H1 (cell line): ENCODE data around the gene DCDC2. TPM values are rescaled to one million over a fixed set of nuclear protein-coding genes. Genes with fewer than 3 reads are reported as not detected.

Experiments used
- CTCF ChIA-PET: fragments of 300-600 bp; sonication (Branson Sonifier 250); formaldehyde crosslinking; loops from one replicate; lab custom pipeline; 2021; ENCODE audit not compliant: partially characterized antibody; lab: Charles Lee
- POLR2A ChIA-PET: fragments of 300-600 bp; sonication (Branson Sonifier 250); formaldehyde crosslinking; loops from one replicate; lab custom pipeline; 2021; ENCODE audit warnings: inconsistent platforms; ENCODE audit not compliant: partially characterized antibody; lab: Charles Lee
- DNase-seq, 2 experiments: peaks; one replicate each; pipeline versions ENCODE4 v3.0.0 to v3.0.0-alpha.2; 2010 to 2022; ENCODE audit warnings: low spot score in 2 of 2, low read depth in 1 of 2, mixed read lengths in 1 of 2
- FAIRE-seq: peaks from 2 replicates; lab custom pipeline; 2011; peaks lifted over from hg19 to GRCh38; lab: Jason Lieb, UNC
- H2AFZ ChIP-seq: 2 replicates; pipeline ENCODE4 v1.8.1; 2012; ENCODE audit warnings: low read length, inconsistent platforms
- H2AK5ac ChIP-seq: 2 replicates; pipeline ENCODE4 v1.6.1; 2013; ENCODE audit warnings: low read depth, low read length
- H2BK120ac ChIP-seq: replicated peaks from 2 replicates; pipeline ENCODE3; 2013; ENCODE audit warnings: low read depth, low read length, inconsistent platforms
- H2BK12ac ChIP-seq: 2 replicates; pipeline ENCODE4 v1.6.1; 2013; ENCODE audit warnings: low read depth, low read length
- H2BK15ac ChIP-seq: 2 replicates; pipeline ENCODE4 v1.6.1; 2013; ENCODE audit warnings: low read length
- H2BK20ac ChIP-seq: 2 replicates; pipeline ENCODE4 v1.6.1; 2013; ENCODE audit warnings: low read length
- H2BK5ac ChIP-seq: 2 replicates; pipeline ENCODE4 v1.6.1; 2013; ENCODE audit warnings: low read depth, low read length
- H3K14ac ChIP-seq: 2 replicates; pipeline ENCODE4 v1.6.1; 2013; ENCODE audit warnings: inconsistent platforms; ENCODE audit not compliant: insufficient read length
- H3K18ac ChIP-seq: 2 replicates; pipeline ENCODE4 v1.6.1; 2013; ENCODE audit warnings: low read length; ENCODE audit errors: extremely low read depth
- H3K23ac ChIP-seq: 2 replicates; pipeline ENCODE4 v1.6.1; 2013; ENCODE audit warnings: inconsistent platforms; ENCODE audit not compliant: insufficient read length
- H3K23me2 ChIP-seq: 2 replicates; pipeline ENCODE4 v1.6.1; 2013; ENCODE audit warnings: low read depth, low read length
- H3K27ac ChIP-seq: 2 replicates; pipeline ENCODE4 v1.6.1; 2011; ENCODE audit warnings: low read depth, low read length, inconsistent platforms
- H3K27me3 ChIP-seq, 4 experiments: replicated peaks in 1 of 4; 1 replicate in 1 of 4; 2 replicates in 3 of 4; pipeline versions ENCODE4 v1.6.1 to v1.8.1; 2011 to 2013; ENCODE audit warnings: low read length in 3 of 4, mild to moderate bottlenecking in 3 of 4, inconsistent platforms in 2 of 4, mixed read lengths in 2 of 4, moderate library complexity in 1 of 4; ENCODE audit not compliant: control insufficient read depth in 3 of 4, insufficient read depth in 3 of 4; ENCODE audit errors: extremely low read depth in 1 of 4
- H3K36me3 ChIP-seq, 4 experiments: 2 replicates each; pipeline versions ENCODE4 v1.6.1 to v1.8.1; 2011 to 2013; ENCODE audit warnings: mild to moderate bottlenecking in 4 of 4, low read length in 3 of 4, moderate library complexity in 2 of 4, control low read depth in 1 of 4, inconsistent platforms in 1 of 4; ENCODE audit not compliant: insufficient read depth in 4 of 4, control insufficient read depth in 2 of 4
- H3K4ac ChIP-seq: replicated peaks from 2 replicates; pipeline ENCODE3; 2013; ENCODE audit warnings: low read length, low read depth, mixed read lengths, inconsistent platforms; ENCODE audit not compliant: insufficient read length
- H3K4me1 ChIP-seq, 4 experiments: replicated peaks in 1 of 4; 1 replicate in 1 of 4; 2 replicates in 3 of 4; pipeline versions ENCODE4 v1.6.1 to v1.8.1; 2011 to 2013; ENCODE audit warnings: low read length in 3 of 4, inconsistent platforms in 2 of 4, mixed read lengths in 1 of 4; ENCODE audit not compliant: insufficient read depth in 4 of 4, control insufficient read depth in 3 of 4
- H3K4me2 ChIP-seq, 2 experiments: 2 replicates each; pipeline versions ENCODE4 v1.6.1 to v1.8.1; 2011 to 2013; ENCODE audit warnings: low read depth in 2 of 2, low read length in 2 of 2, control low read depth in 1 of 2, inconsistent platforms in 1 of 2, mild to moderate bottlenecking in 1 of 2; ENCODE audit not compliant: insufficient read depth in 1 of 2
- H3K4me3 ChIP-seq, 4 experiments: fragments of 200-600, 300-600 bp in 1 of 4; sonication (generic), shearing (Covaris generic), sonication (Bioruptor Twin) in 1 of 4; 2 replicates each; pipeline versions ENCODE4 v1.5.1 to v1.8.1; 2011 to 2016; ENCODE audit warnings: low read length in 4 of 4, low read depth in 3 of 4, control low read depth in 2 of 4, inconsistent platforms in 2 of 4, mild to moderate bottlenecking in 2 of 4, mixed read lengths in 1 of 4, moderate library complexity in 1 of 4; ENCODE audit not compliant: insufficient read depth in 2 of 4; ENCODE audit errors: extremely low read depth in 1 of 4
- H3K56ac ChIP-seq: replicated peaks from 2 replicates; pipeline ENCODE3; 2013; ENCODE audit warnings: low read depth, mild to moderate bottlenecking, mixed read lengths, low read length, inconsistent platforms; ENCODE audit not compliant: insufficient read length
- H3K79me1 ChIP-seq: 2 replicates; pipeline ENCODE4 v1.6.1; 2013; ENCODE audit warnings: low read depth, low read length, control low read depth
- H3K79me2 ChIP-seq, 2 experiments: 2 replicates each; pipeline versions ENCODE4 v1.6.1 to v1.8.1; 2012 to 2013; ENCODE audit warnings: low read length in 2 of 2, mild to moderate bottlenecking in 2 of 2, inconsistent platforms in 1 of 2; ENCODE audit not compliant: insufficient read depth in 2 of 2, control insufficient read depth in 1 of 2
- H3K9ac ChIP-seq, 4 experiments: replicated peaks in 1 of 4; 1 replicate in 1 of 4; 2 replicates in 3 of 4; pipeline versions ENCODE4 v1.6.1 to v1.8.1; 2011 to 2013; ENCODE audit warnings: low read depth in 3 of 4, low read length in 3 of 4, control low read depth in 2 of 4, mild to moderate bottlenecking in 2 of 4, moderate library complexity in 2 of 4, inconsistent platforms in 1 of 4; ENCODE audit errors: extremely low read depth in 1 of 4
- H3K9me3 ChIP-seq, 2 experiments: 2 replicates each; pipeline versions ENCODE4 v1.6.1 to v1.8.1; 2012 to 2013; ENCODE audit warnings: mild to moderate bottlenecking in 2 of 2, moderate library complexity in 2 of 2, control low read depth in 1 of 2, inconsistent platforms in 1 of 2, low read depth in 1 of 2, low read length in 1 of 2, mixed read lengths in 1 of 2; ENCODE audit not compliant: insufficient read depth in 2 of 2
- H4K20me1 ChIP-seq, 2 experiments: replicated peaks in 1 of 2; 2 replicates each; pipeline versions ENCODE3 to v1.8.1; 2011 to 2013; ENCODE audit warnings: inconsistent platforms in 2 of 2, low read length in 2 of 2, mild to moderate bottlenecking in 1 of 2; ENCODE audit not compliant: insufficient read depth in 2 of 2, control insufficient read depth in 1 of 2
- H4K5ac ChIP-seq: 2 replicates; pipeline ENCODE4 v1.6.1; 2013; ENCODE audit warnings: low read length, low read depth, mixed read lengths, inconsistent platforms; ENCODE audit not compliant: insufficient read length
- H4K8ac ChIP-seq: 2 replicates; pipeline ENCODE4 v1.8.0; 2013; ENCODE audit warnings: mild to moderate bottlenecking, moderate library complexity, low read length, inconsistent platforms; ENCODE audit not compliant: insufficient read depth; ENCODE audit errors: extremely low read depth
- H4K91ac ChIP-seq: replicated peaks from 2 replicates; pipeline ENCODE3; 2013; ENCODE audit warnings: low read length, mixed read lengths, inconsistent platforms; ENCODE audit not compliant: insufficient read length
- RBBP5 ChIP-seq: IDR thresholded peaks from 2 replicates; pipeline ENCODE4 v1.7.1; 2012; ENCODE audit warnings: low read depth, mild to moderate bottlenecking, inconsistent platforms, low read length, moderate library complexity, borderline replicate concordance
- TCF12 ChIP-seq: IDR thresholded peaks from 2 replicates; pipeline ENCODE4 v1.6.1; 2011; ENCODE audit warnings: low read depth, mild to moderate bottlenecking, low read length
- WGBS, 2 experiments: shearing (Covaris generic) in 1 of 2; methylation state at CpG; one replicate each; pipeline versions ENCODE4 v1.1.6 to v1.1.7; 2013 to 2015; ENCODE audit warnings: low lambda C conversion rate in 2 of 2, mixed read lengths in 2 of 2, inconsistent platforms in 1 of 2, low coverage in 1 of 2, missing lambda C conversion rate in 1 of 2; ENCODE audit not compliant: insufficient replicate concordance in 2 of 2, insufficient coverage in 1 of 2, insufficient read length in 1 of 2; ENCODE audit errors: extremely low coverage in 1 of 2, missing lambda C conversion rate in 1 of 2; 5-methylcytosine and 5-hydroxymethylcytosine counted together
- polyA plus RNA-seq, 7 experiments: library from polyadenylated mRNA; depleted of rRNA in 3 of 7; stranded (reverse) in 5 of 7; unstranded in 2 of 7; fragments of >200 nt in 5 of 7; fragments of 200-250 nt in 2 of 7; gene quantifications; 1 replicate in 5 of 7; 2 replicates in 1 of 7; 4 replicates in 1 of 7; pipeline versions ENCODE4 v1.2.1 to v1.2.3, GENCODE V29; 2011 to 2013; ENCODE audit warnings: missing spikeins in 2 of 7, mixed read lengths in 2 of 7
- total RNA-seq: library from RNA; stranded (reverse); fragmentation: NEBNext Ultra II Directional; extraction: Animal tissue kit (Norgen Biotek cat#: 25700); gene quantifications from 2 replicates; pipeline ENCODE4 v1.2.1, GENCODE V29; 2021

The DCDC2 gene
- total and polyA plus RNA-seq, 2 of the 8 experiments (the other 6 are each of a cell fraction or from before 2014, with no cell fraction given): 0.03 to 0.15 TPM

GRCh38 chr6:24245275-24245674 lies 112.6 kb downstream of the DCDC2 start:
- Histone ChIP-seq H3K23ac (no peak overlapping the region), H2BK120ac (no peak overlapping the region), H4K8ac (no peak overlapping the region), H2AFZ (no peak overlapping the region), H3K4me2 (no peak overlapping the region), H3K56ac (no peak overlapping the region), H4K20me1 (no peaks in the 10 kb centered on the region), H2BK15ac (no peak overlapping the region), H2BK12ac (no peak overlapping the region), H3K18ac (no peak overlapping the region), H3K36me3 (no peaks in the 10 kb centered on the region), H4K5ac (no peak overlapping the region), H3K27me3 (no peaks in the 10 kb centered on the region), H3K9ac (no peak overlapping the region), H2AK5ac (no peak overlapping the region), H3K9me3 (no peaks in the 10 kb centered on the region), H3K79me1 (no peaks in the 10 kb centered on the region), H3K14ac (no peak overlapping the region), H3K27ac (no peak overlapping the region), H3K4me3 (no peak overlapping the region), H3K23me2 (no peaks in the 10 kb centered on the region), H4K91ac (no peak overlapping the region), H3K79me2 (no peaks in the 10 kb centered on the region), H3K4me1 (peaks cover 3 to 5% (median 3%) of the 10 kb centered on the region in 4 experiments; a peak in 6 of 7 replicates), H2BK20ac (no peak overlapping the region), H3K4ac (no peak overlapping the region), H2BK5ac (no peak overlapping the region)
- FAIRE-seq: no peak
- ChIA-PET CTCF (interaction anchor here (0.6 to 3.4 kb wide), 5 partner anchors 9 to 238 kb away, joined by 3 to 19 read pairs (median 4); no protein-coding TSS in a partner anchor), POLR2A (no interaction called here)
- 88% methylated on average over 2 of the region's 2 CpGs; no CpG with 5 or more reads in 1 of the 2 experiments for WGBS, 2 experiments
- no peak for DNase-seq
- TF ChIP-seq TCF12 (no peak), RBBP5 (no peak)
